Embryonic facial prominence (tissue), 1 donor: ENCODE results near the gene TCF12.

Experiments used
- DNase-seq: peaks from one replicate; pipeline ENCODE4 v3.0.0-alpha.2; 2016; ENCODE audit errors: extremely low spot score

Gene TCF12

GRCh38 chr15:57017024-57017423 lies 98.6 kb downstream of the TCF12 start:
- no peak for DNase-seq

GRCh38 chr15:57018151-57018550 lies 99.7 kb downstream of the TCF12 start:
- DNase-seq: no peak

- no peak for DNase-seq
Observed at GRCh38 chr15:57019496-57020160, 101.2 kb downstream of the TCF12 start.

DNA sequence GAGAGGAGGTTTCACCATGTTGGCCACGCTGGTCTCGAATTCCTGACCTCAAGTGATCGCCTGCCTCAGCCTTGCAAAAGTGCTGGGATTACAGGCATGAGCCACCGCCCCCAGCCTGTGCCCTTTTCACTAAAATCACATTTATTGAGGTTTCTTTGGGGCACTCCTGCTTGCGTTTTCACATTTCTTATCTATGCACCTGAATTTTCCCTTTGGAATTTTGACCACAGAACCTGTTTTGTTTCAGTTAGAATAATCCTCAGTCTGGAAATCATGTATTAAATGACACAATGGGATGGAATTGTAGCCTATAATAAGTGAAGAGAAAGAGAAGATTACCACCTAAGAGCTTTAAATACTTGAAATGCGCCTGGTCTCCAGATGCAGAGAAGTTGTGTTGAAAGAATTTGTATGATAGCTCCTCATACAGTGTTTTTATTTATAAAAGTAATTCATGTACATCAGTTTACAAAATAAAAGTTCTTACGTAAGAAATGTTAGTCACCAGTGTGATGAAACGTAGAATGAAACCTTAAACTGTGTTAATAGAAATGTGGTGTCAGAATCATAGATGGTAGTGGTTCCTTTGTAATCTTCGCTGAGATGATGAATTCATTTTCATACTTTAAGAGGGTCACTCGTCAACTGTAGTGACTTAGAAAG lies 107.0 kb downstream of the TCF12 start:
- no peak for DNase-seq

DNA sequence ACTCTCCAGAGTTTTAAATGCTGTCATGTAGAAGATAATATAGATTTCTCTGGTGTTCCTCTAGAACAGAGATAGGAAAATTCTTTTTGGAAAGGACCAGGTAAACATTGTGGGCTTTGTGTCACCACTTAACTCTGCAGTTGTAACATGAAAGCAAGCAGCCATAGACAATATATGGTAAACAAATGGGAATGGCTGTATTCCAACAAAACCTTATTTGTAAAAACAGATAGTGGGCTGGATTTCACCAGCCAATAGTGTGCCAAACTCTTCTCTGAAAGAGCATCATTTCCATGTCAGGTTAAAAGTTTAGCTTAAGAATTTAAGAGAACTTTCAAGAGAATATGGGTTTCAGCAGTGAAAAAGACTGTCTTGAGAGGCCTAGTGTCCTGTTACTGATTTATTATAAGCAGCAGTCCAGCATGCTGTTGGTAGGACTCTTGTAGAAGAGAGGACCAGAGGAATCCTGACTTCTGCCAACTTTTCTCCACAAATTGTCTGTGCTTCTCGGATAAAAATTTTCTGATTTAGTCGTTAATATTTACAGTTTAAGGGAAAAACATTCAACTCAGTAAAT lies 107.7 kb downstream of the TCF12 start:
- DNase-seq: no peak

DNA sequence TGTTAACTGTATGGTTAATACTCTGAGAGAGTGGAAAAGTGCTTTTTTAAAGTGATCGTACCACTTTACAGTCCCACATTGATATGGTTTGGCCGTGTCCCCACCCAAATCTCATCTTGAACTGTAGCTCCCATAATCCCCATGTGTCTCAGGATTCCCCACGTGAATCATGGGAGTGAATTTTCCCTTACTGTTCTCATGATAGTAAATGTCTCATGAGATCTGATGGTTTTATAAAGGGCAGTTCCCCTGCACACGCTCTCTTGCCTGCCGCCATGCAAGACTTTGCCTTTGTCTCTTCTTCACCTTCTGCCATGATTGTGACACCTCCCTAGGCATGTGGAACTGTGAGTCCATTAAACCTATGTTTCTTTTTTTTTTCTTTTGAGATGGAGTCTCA lies 109.2 kb downstream of the TCF12 start:
- no peak for DNase-seq

DNA sequence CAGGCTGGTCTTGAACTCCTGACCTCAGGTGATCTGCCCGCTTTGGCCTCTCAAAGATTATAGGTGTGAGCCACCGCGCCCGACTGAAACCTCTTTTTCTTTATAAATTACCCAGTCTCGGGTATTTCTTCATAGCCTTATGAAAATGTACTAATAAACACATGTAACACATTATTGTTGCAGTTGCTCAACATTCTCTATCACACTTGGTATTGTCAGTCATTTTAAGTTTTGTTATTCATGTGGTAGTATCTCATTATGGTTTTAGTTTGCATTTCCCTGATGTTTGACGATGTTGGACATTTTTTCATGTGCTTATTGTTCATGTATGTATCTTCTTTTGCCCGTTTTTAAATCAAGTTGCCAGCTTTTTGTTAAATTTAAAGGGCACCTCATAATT lies 109.7 kb downstream of the TCF12 start:
- DNase-seq: no peak

- no peak for DNase-seq
Observed at GRCh38 chr15:57030011-57030410, 111.6 kb downstream of the TCF12 start.

DNA sequence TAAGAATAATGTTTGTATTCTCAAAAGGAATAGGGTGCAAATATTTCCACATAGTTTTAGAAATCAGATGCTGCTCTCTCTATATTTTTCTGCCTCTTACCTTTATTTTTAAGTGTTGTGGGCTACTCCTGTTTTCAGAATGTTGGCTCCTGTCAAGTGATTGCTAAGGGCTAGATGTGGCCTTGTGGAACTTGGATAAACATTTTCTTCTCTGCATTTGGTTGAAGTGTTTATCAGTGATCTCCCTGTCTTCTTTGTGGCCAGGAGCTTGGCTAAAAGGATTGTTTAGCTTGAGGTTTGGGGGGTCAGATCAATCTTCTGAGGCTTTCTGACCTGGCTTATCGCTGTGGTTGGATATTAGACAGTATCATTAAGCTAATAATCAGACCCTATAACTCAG lies 112.6 kb downstream of the TCF12 start:
- DNase-seq: no peak

GRCh38 chr15:57031605-57032004 lies 113.2 kb downstream of the TCF12 start:
- no peak for DNase-seq

- DNase-seq: no peak
Observed at GRCh38 chr15:57032338-57032737, 113.9 kb downstream of the TCF12 start.

- no peak for DNase-seq
Observed at GRCh38 chr15:57033715-57034439, 115.4 kb downstream of the TCF12 start.

GRCh38 chr15:57034613-57035012 lies 116.2 kb downstream of the TCF12 start:
- no peak for DNase-seq

GRCh38 chr15:57035664-57036063 lies 117.2 kb downstream of the TCF12 start:
- no peak for DNase-seq

DNA sequence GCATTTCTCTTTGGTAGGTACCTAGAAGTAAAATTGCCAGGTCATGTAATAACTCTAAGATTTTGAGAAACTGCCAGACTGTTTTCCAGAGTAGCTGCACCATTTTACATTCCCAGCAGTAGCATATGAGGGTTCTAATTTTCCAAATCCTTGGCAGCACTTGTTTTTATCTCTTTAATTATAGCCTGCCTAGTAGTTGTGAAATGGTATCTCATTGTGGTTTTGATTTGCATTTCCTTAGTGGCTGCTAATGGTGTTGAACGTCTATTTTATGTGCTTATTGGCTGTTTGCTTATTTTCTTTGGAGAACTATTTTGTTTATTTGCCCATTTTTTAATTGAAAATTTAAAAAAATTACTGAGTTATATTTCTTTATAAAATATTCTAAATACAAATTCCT lies 117.9 kb downstream of the TCF12 start:
- no peak for DNase-seq

GRCh38 chr15:57037548-57037947 lies 119.1 kb downstream of the TCF12 start:
- DNase-seq: no peak

- no peak for DNase-seq
Observed at GRCh38 chr15:57038040-57038439, 119.6 kb downstream of the TCF12 start.

GRCh38 chr15:57038496-57038895 lies 120.1 kb downstream of the TCF12 start:
- no peak for DNase-seq

DNA sequence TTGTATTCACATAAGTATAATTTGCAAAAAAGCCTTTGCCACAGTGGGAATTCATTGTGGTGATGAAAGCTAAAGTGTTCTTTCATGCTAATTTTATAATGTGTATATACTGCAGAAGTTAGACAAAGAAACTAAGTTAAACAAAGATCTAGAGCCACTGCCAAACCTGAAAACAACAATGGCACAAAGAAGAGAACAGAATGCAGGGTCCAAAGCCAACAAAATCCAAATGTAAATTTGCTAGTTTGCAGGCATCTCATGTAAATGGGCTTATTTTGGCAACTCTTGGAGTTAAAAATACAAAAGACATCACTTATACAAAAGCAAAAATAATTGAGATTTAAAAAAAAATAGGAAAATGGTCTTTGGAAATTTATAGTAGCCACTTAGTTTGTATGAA lies 123.0 kb downstream of the TCF12 start:
- DNase-seq: no peak

DNA sequence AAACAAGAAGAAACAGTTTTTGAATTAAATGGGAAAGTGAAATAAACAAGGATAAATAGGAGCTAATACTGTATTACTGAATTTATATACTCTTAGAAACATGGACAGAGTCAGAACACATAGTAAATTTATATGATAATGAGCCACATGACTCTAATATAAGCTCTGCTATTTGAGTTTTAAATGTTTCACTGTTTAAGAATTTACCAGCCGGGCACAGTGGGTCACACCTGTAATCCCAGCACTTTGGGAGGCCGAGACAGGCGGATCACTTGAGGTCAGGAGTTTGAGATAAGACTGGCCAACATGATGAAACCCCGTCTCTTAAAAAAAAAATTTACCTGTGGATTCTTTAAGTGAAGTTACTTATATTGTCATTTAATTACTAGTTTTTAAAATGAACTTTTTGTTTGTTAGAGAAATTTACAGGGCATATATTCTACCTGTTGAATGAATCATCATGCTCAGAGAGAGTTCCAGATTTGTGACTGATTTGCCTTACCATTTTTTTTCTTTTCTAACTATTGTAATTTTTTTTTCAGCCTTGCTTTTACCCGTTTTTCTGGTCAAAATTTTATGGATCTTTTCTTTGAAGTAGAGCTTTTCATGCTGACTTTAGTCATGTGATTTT lies 125.7 kb downstream of the TCF12 start:
- no peak for DNase-seq

GRCh38 chr15:57044970-57045369 lies 126.5 kb downstream of the TCF12 start:
- no peak for DNase-seq

DNA sequence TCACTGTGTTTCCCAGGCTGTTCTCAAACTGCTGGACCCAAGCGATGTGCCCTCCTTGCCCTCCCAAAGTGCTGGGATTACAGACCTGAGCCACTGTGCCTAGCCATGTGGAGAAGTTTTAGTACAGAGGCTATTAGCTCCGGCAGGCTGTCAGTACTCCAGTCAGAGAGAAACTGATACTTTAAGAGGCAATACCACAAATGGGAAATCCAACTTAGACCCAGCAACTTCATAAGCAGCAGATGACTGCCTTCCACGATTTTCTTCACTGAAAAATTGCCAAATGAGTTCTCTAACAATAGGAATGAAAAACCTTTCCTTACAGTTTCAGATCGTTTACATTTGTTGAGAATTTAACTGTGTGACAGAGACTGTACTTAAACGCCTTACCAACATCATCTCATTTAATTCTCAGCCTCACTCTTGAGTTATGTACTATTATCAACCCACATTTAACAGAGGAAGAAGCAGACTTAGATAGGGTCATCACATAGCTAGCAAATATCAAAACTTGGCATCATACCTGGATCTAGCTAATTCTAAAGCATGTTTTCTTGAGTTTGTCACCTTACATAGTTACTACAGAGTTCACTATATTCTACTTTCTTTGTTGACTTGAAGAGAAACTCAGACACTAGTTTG lies 127.4 kb downstream of the TCF12 start:
- no peak for DNase-seq
